H1 (cell line): ENCODE results near the gene ANKS1B. TPM values are rescaled to one million over a fixed set of nuclear protein-coding genes. Genes with fewer than 3 reads are reported as not detected.

Experiments used
- CTCF ChIA-PET: fragments of 300-600 bp; sonication (Branson Sonifier 250); formaldehyde crosslinking; loops from one replicate; lab custom pipeline; 2021; ENCODE audit not compliant: partially characterized antibody; lab: Charles Lee
- POLR2A ChIA-PET: fragments of 300-600 bp; sonication (Branson Sonifier 250); formaldehyde crosslinking; loops from one replicate; lab custom pipeline; 2021; ENCODE audit warnings: inconsistent platforms; ENCODE audit not compliant: partially characterized antibody; lab: Charles Lee
- DNase-seq, 2 experiments: peaks; one replicate each; pipeline versions ENCODE4 v3.0.0 to v3.0.0-alpha.2; 2010 to 2022; ENCODE audit warnings: low spot score in 2 of 2, low read depth in 1 of 2, mixed read lengths in 1 of 2
- FAIRE-seq: peaks from 2 replicates; lab custom pipeline; 2011; peaks lifted over from hg19 to GRCh38; lab: Jason Lieb, UNC
- H2AFZ ChIP-seq: 2 replicates; pipeline ENCODE4 v1.8.1; 2012; ENCODE audit warnings: low read length, inconsistent platforms
- H2AK5ac ChIP-seq: 2 replicates; pipeline ENCODE4 v1.6.1; 2013; ENCODE audit warnings: low read depth, low read length
- H2BK120ac ChIP-seq: replicated peaks from 2 replicates; pipeline ENCODE3; 2013; ENCODE audit warnings: low read depth, low read length, inconsistent platforms
- H2BK12ac ChIP-seq: 2 replicates; pipeline ENCODE4 v1.6.1; 2013; ENCODE audit warnings: low read depth, low read length
- H2BK15ac ChIP-seq: 2 replicates; pipeline ENCODE4 v1.6.1; 2013; ENCODE audit warnings: low read length
- H2BK20ac ChIP-seq: 2 replicates; pipeline ENCODE4 v1.6.1; 2013; ENCODE audit warnings: low read length
- H2BK5ac ChIP-seq: 2 replicates; pipeline ENCODE4 v1.6.1; 2013; ENCODE audit warnings: low read depth, low read length
- H3K14ac ChIP-seq: 2 replicates; pipeline ENCODE4 v1.6.1; 2013; ENCODE audit warnings: inconsistent platforms; ENCODE audit not compliant: insufficient read length
- H3K18ac ChIP-seq: 2 replicates; pipeline ENCODE4 v1.6.1; 2013; ENCODE audit warnings: low read length; ENCODE audit errors: extremely low read depth
- H3K23ac ChIP-seq: 2 replicates; pipeline ENCODE4 v1.6.1; 2013; ENCODE audit warnings: inconsistent platforms; ENCODE audit not compliant: insufficient read length
- H3K23me2 ChIP-seq: 2 replicates; pipeline ENCODE4 v1.6.1; 2013; ENCODE audit warnings: low read depth, low read length
- H3K27ac ChIP-seq: 2 replicates; pipeline ENCODE4 v1.6.1; 2011; ENCODE audit warnings: low read depth, low read length, inconsistent platforms
- H3K27me3 ChIP-seq, 4 experiments: replicated peaks in 1 of 4; 1 replicate in 1 of 4; 2 replicates in 3 of 4; pipeline versions ENCODE4 v1.6.1 to v1.8.1; 2011 to 2013; ENCODE audit warnings: low read length in 3 of 4, mild to moderate bottlenecking in 3 of 4, inconsistent platforms in 2 of 4, mixed read lengths in 2 of 4, moderate library complexity in 1 of 4; ENCODE audit not compliant: control insufficient read depth in 3 of 4, insufficient read depth in 3 of 4; ENCODE audit errors: extremely low read depth in 1 of 4
- H3K36me3 ChIP-seq, 4 experiments: 2 replicates each; pipeline versions ENCODE4 v1.6.1 to v1.8.1; 2011 to 2013; ENCODE audit warnings: mild to moderate bottlenecking in 4 of 4, low read length in 3 of 4, moderate library complexity in 2 of 4, control low read depth in 1 of 4, inconsistent platforms in 1 of 4; ENCODE audit not compliant: insufficient read depth in 4 of 4, control insufficient read depth in 2 of 4
- H3K4ac ChIP-seq: replicated peaks from 2 replicates; pipeline ENCODE3; 2013; ENCODE audit warnings: low read length, low read depth, mixed read lengths, inconsistent platforms; ENCODE audit not compliant: insufficient read length
- H3K4me1 ChIP-seq, 4 experiments: replicated peaks in 1 of 4; 1 replicate in 1 of 4; 2 replicates in 3 of 4; pipeline versions ENCODE4 v1.6.1 to v1.8.1; 2011 to 2013; ENCODE audit warnings: low read length in 3 of 4, inconsistent platforms in 2 of 4, mixed read lengths in 1 of 4; ENCODE audit not compliant: insufficient read depth in 4 of 4, control insufficient read depth in 3 of 4
- H3K4me2 ChIP-seq, 2 experiments: 2 replicates each; pipeline versions ENCODE4 v1.6.1 to v1.8.1; 2011 to 2013; ENCODE audit warnings: low read depth in 2 of 2, low read length in 2 of 2, control low read depth in 1 of 2, inconsistent platforms in 1 of 2, mild to moderate bottlenecking in 1 of 2; ENCODE audit not compliant: insufficient read depth in 1 of 2
- H3K4me3 ChIP-seq, 4 experiments: fragments of 200-600, 300-600 bp in 1 of 4; sonication (generic), shearing (Covaris generic), sonication (Bioruptor Twin) in 1 of 4; 2 replicates each; pipeline versions ENCODE4 v1.5.1 to v1.8.1; 2011 to 2016; ENCODE audit warnings: low read length in 4 of 4, low read depth in 3 of 4, control low read depth in 2 of 4, inconsistent platforms in 2 of 4, mild to moderate bottlenecking in 2 of 4, mixed read lengths in 1 of 4, moderate library complexity in 1 of 4; ENCODE audit not compliant: insufficient read depth in 2 of 4; ENCODE audit errors: extremely low read depth in 1 of 4
- H3K56ac ChIP-seq: replicated peaks from 2 replicates; pipeline ENCODE3; 2013; ENCODE audit warnings: low read depth, mild to moderate bottlenecking, mixed read lengths, low read length, inconsistent platforms; ENCODE audit not compliant: insufficient read length
- H3K79me1 ChIP-seq: 2 replicates; pipeline ENCODE4 v1.6.1; 2013; ENCODE audit warnings: low read depth, low read length, control low read depth
- H3K79me2 ChIP-seq, 2 experiments: 2 replicates each; pipeline versions ENCODE4 v1.6.1 to v1.8.1; 2012 to 2013; ENCODE audit warnings: low read length in 2 of 2, mild to moderate bottlenecking in 2 of 2, inconsistent platforms in 1 of 2; ENCODE audit not compliant: insufficient read depth in 2 of 2, control insufficient read depth in 1 of 2
- H3K9ac ChIP-seq, 4 experiments: replicated peaks in 1 of 4; 1 replicate in 1 of 4; 2 replicates in 3 of 4; pipeline versions ENCODE4 v1.6.1 to v1.8.1; 2011 to 2013; ENCODE audit warnings: low read depth in 3 of 4, low read length in 3 of 4, control low read depth in 2 of 4, mild to moderate bottlenecking in 2 of 4, moderate library complexity in 2 of 4, inconsistent platforms in 1 of 4; ENCODE audit errors: extremely low read depth in 1 of 4
- H3K9me3 ChIP-seq, 2 experiments: 2 replicates each; pipeline versions ENCODE4 v1.6.1 to v1.8.1; 2012 to 2013; ENCODE audit warnings: mild to moderate bottlenecking in 2 of 2, moderate library complexity in 2 of 2, control low read depth in 1 of 2, inconsistent platforms in 1 of 2, low read depth in 1 of 2, low read length in 1 of 2, mixed read lengths in 1 of 2; ENCODE audit not compliant: insufficient read depth in 2 of 2
- H4K20me1 ChIP-seq, 2 experiments: replicated peaks in 1 of 2; 2 replicates each; pipeline versions ENCODE3 to v1.8.1; 2011 to 2013; ENCODE audit warnings: inconsistent platforms in 2 of 2, low read length in 2 of 2, mild to moderate bottlenecking in 1 of 2; ENCODE audit not compliant: insufficient read depth in 2 of 2, control insufficient read depth in 1 of 2
- H4K5ac ChIP-seq: 2 replicates; pipeline ENCODE4 v1.6.1; 2013; ENCODE audit warnings: low read length, low read depth, mixed read lengths, inconsistent platforms; ENCODE audit not compliant: insufficient read length
- H4K8ac ChIP-seq: 2 replicates; pipeline ENCODE4 v1.8.0; 2013; ENCODE audit warnings: mild to moderate bottlenecking, moderate library complexity, low read length, inconsistent platforms; ENCODE audit not compliant: insufficient read depth; ENCODE audit errors: extremely low read depth
- H4K91ac ChIP-seq: replicated peaks from 2 replicates; pipeline ENCODE3; 2013; ENCODE audit warnings: low read length, mixed read lengths, inconsistent platforms; ENCODE audit not compliant: insufficient read length
- ATF2 ChIP-seq: IDR thresholded peaks from 2 replicates; pipeline ENCODE4 v1.6.1; 2012; ENCODE audit warnings: low read length, inconsistent platforms
- CBX8 ChIP-seq: fragments of 300-800, 300-1000 bp; sonication (generic); IDR thresholded peaks from 2 replicates; pipeline ENCODE4 v1.7.1; 2016; ENCODE audit warnings: low read depth, low read length, borderline replicate concordance
- CHD1 ChIP-seq: IDR thresholded peaks from 2 replicates; pipeline ENCODE4 v1.6.1; 2012; ENCODE audit warnings: low read depth, low read length, improper control_type of control experiment
- E2F6 ChIP-seq: IDR thresholded peaks from 2 replicates; pipeline ENCODE4 v1.6.1; 2012; ENCODE audit warnings: inconsistent platforms
- SIN3A ChIP-seq, 2 experiments: IDR thresholded peaks in 1 of 2; conservative IDR thresholded peaks in 1 of 2; 2 replicates each; pipeline ENCODE4 v1.6.1; 2011 to 2012; ENCODE audit warnings: low read length in 2 of 2, improper control_type of control experiment in 1 of 2, low read depth in 1 of 2, mild to moderate bottlenecking in 1 of 2
- WGBS, 2 experiments: shearing (Covaris generic) in 1 of 2; methylation state at CpG; one replicate each; pipeline versions ENCODE4 v1.1.6 to v1.1.7; 2013 to 2015; ENCODE audit warnings: low lambda C conversion rate in 2 of 2, mixed read lengths in 2 of 2, inconsistent platforms in 1 of 2, low coverage in 1 of 2, missing lambda C conversion rate in 1 of 2; ENCODE audit not compliant: insufficient replicate concordance in 2 of 2, insufficient coverage in 1 of 2, insufficient read length in 1 of 2; ENCODE audit errors: extremely low coverage in 1 of 2, missing lambda C conversion rate in 1 of 2; 5-methylcytosine and 5-hydroxymethylcytosine counted together
- polyA plus RNA-seq, 7 experiments: library from polyadenylated mRNA; depleted of rRNA in 3 of 7; stranded (reverse) in 5 of 7; unstranded in 2 of 7; fragments of >200 nt in 5 of 7; fragments of 200-250 nt in 2 of 7; gene quantifications; 1 replicate in 5 of 7; 2 replicates in 1 of 7; 4 replicates in 1 of 7; pipeline versions ENCODE4 v1.2.1 to v1.2.3, GENCODE V29; 2011 to 2013; ENCODE audit warnings: missing spikeins in 2 of 7, mixed read lengths in 2 of 7
- total RNA-seq: library from RNA; stranded (reverse); fragmentation: NEBNext Ultra II Directional; extraction: Animal tissue kit (Norgen Biotek cat#: 25700); gene quantifications from 2 replicates; pipeline ENCODE4 v1.2.1, GENCODE V29; 2021

The ANKS1B gene
- total and polyA plus RNA-seq, 2 of the 8 experiments (the other 6 are each of a cell fraction or from before 2014, with no cell fraction given), result 2.7 to 6.1 TPM

- Histone ChIP-seq H2BK15ac (no peak overlapping the region), H2BK12ac (no peak overlapping the region), H3K4me2 (no peak overlapping the region), H2BK5ac (no peak overlapping the region), H3K4me1 (no peaks in the 10 kb centered on the region), H3K23me2 (peaks cover 2% of the 10 kb centered on the region; the same call in 1 of the 2 replicates), H3K36me3 (no peaks in the 10 kb centered on the region), H3K27me3 (no peaks in the 10 kb centered on the region), H3K4ac (no peak overlapping the region), H3K79me2 (no peaks in the 10 kb centered on the region), H4K8ac (no peak overlapping the region), H2AK5ac (no peak overlapping the region), H3K56ac (no peak overlapping the region), H3K27ac (no peak overlapping the region), H3K9me3 (no peaks in the 10 kb centered on the region), H2AFZ (no peak overlapping the region), H4K91ac (no peak overlapping the region), H3K9ac (no peak overlapping the region), H3K79me1 (no peaks in the 10 kb centered on the region), H3K18ac (no peak overlapping the region), H2BK120ac (no peak overlapping the region), H3K4me3 (no peak overlapping the region), H3K14ac (no peak overlapping the region), H3K23ac (no peak overlapping the region), H4K20me1 (no peaks in the 10 kb centered on the region), H2BK20ac (no peak overlapping the region), H4K5ac (no peak overlapping the region)
- TF ChIP-seq CHD1 (no peak), ATF2 (no peak), CBX8 (no peak), E2F6 (no peak), SIN3A (conservative IDR thresholded peaks at IDR 0.05 in 1 of 2, IDR thresholded peaks at IDR 0.05 in 1 of 2; ENCODE audit: low read depth in 1 of 2, low read length in 2 of 2) (no peak)
- POLR2A ChIA-PET, result no interaction called here
- CTCF ChIA-PET, result interaction anchor here (0.8 to 2.6 kb wide), 2 partner anchors 8 to 20 kb away, joined by 3 to 10 read pairs; no protein-coding TSS in a partner anchor
- 87% methylated on average over 4 of the region's 4 CpGs; no CpG with 5 or more reads in 1 of the 2 experiments for WGBS, 2 experiments
- DNase-seq (no peak), FAIRE-seq (no peak)
Measured at GRCh38 chr12:99063182-99063581, 921.6 kb downstream of the ANKS1B start.
